Erythroblast (primary cell): ENCODE data around the gene OR8B12.

Experiments
- GATA1 ChIP-seq: IDR thresholded peaks from 2 replicates; pipeline ENCODE4 v1.6.1; 2011; ENCODE audit warnings: low read depth, mild to moderate bottlenecking, control low read depth, low read length, moderate library complexity
- POLR2A ChIP-seq: IDR thresholded peaks from 2 replicates; pipeline ENCODE4 v1.6.1; 2011; ENCODE audit warnings: mild to moderate bottlenecking, low read length

GRCh38 chr11:124541204-124541603, 2.2 kb downstream of the OR8B12 start:
- TF ChIP-seq POLR2A (no peak), GATA1 (no peak)
